GM21381 (cell line): Measurements from ENCODE around the gene KNG1.
"Not testable (repeated sequence)": the region's sequence is repeated elsewhere in the genome, so short reads cannot be mapped to it uniquely, and the experiment has no call there.

Experiments
- ATAC-seq: cut with Tn5 transposase; IDR thresholded peaks from one replicate; pipeline ENCODE4 v1.9.1; 2021; ENCODE audit warnings: mild to moderate bottlenecking, moderate library complexity; ENCODE audit not compliant: unreplicated experiment

Gene KNG1

DNA sequence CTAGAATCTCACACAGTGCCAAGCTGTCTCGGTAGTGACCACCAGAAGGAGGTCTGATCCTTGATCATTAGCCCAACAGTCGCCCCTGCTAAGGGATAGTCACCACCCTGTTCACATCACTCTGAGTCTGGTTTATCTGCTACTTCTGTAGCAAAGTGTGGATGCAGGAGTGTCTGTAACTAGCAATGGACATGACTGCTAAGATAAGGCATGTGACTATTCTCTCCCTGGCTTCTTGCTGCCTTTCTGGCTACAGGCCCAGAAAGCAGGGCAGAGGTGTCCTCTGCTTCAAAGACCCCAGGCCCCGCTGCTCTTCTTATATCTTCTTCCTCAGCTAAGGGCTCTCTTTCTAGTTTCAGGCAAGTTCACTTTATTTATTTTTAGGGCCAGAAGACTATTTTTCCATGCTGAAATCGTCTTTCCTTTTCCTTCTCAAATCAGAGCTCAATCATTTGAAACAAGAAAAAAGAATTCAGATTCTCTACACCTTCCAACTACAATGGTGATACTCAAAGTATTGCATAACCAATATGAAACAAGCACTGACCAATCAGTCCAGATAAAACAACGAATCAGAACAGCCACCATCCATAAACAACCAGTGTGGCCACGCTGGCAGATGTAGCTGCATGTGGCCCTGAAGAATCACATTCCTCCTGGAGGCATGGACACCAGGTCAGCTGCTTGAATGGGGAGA lies 8.0 kb upstream of the KNG1 start:
- ATAC-seq: no peak

DNA sequence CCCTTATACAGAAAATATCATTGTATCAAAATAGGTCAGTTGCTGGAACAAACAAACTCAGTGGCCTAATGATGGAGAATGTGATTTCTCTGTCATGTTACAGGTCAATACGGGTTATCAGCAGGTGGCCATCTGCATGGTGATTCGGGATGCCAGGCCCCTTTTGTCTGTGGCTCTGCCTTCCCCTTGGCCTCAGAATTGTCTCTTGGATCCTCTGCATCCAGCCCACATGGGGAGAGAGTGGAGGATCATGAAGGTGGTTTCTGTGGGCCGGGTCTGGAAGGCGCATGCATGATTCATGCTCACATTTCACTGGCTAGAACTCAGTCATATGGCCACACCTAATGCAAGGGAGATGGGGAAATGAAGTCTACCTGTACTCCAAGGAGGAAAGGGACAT lies 6.5 kb upstream of the KNG1 start:
- not testable (repeated sequence) for ATAC-seq

DNA sequence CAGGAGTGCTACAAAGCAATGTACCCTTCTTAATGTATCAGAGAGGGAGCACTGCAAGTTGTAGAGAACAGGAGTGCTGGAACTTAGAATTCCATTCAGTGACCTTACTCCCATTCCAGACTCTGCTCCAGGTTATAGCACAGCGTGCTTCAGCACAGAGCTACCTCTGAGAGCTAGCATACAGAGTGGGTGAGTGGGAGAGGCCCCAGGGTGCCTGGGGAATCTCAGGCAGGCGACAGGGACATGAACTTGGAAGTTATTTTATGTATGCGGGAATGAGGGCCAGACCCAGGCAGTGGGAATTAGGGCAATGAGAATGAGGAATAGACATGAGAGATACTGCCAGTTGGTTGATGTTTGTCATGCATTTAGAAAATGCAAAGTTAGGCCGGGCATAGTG lies 3.7 kb upstream of the KNG1 start:
- ATAC-seq: no peak

DNA sequence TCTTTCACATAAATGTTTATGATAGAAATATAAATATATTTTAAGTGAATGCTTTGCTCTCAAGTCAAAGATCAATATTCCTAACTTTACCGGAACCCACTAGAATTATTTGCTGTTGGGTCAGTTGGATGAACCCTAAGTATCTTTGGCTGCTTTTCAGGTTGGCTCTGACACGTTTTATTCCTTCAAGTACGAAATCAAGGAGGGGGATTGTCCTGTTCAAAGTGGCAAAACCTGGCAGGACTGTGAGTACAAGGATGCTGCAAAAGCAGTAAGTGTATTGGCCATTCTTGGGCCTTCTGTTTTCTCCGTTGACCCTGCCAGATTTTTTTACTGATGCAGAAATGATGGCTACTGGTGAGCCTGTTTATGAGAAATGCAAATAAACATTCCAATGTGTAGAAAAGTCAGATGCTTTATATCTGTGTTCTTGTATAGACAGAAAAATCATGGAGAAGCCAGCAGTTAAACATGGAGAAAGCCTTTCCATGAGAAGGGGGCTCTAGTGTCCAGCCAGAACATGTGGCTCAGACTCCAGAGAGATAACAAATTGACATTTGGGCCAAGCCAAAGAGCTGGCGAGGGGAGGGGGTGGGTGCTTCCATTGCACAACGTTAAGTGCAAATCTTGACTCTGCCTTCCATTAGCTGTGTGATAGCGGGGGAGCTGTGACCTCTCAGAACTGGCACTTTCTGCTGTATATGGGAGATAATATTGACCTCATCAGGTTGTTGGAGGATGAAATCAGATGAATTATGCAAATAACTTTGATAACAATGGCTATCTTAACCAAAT lies 3.0 kb downstream of the KNG1 start:
- ATAC-seq: no peak

DNA sequence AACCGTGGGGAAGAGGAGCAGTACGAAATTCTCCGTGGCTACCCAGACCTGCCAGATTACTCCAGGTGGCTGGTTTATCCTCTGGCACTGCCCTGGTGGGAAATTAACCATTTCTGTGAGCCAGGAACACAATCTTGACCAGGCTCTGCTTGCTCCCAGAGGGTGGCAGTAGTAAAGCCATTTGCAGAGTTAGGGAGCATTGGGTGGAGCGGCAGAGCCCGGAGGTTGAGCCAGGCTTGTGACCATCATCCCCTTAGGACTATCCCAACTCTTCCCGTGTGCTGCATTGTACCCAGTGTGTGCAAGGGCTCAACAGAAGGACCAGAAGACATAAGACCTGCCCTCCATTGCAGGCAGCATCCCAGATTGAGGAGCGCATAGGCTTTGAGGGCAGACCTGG lies 5.3 kb downstream of the KNG1 start:
- no peak for ATAC-seq

DNA sequence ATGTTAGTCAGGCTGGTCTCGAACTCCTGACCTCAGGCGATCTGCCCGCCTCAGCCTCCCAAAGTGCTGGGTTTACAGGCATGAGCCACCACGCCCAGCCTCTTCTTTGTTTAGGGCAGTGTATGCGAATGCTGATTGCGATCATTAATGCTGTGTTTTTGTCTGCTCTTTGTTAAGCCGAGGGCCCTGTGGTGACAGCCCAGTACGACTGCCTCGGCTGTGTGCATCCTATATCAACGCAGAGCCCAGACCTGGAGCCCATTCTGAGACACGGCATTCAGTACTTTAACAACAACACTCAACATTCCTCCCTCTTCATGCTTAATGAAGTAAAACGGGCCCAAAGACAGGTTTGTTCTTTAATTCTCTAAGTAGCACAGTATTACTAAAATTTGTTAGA lies 7.8 kb downstream of the KNG1 start:
- no peak for ATAC-seq

DNA sequence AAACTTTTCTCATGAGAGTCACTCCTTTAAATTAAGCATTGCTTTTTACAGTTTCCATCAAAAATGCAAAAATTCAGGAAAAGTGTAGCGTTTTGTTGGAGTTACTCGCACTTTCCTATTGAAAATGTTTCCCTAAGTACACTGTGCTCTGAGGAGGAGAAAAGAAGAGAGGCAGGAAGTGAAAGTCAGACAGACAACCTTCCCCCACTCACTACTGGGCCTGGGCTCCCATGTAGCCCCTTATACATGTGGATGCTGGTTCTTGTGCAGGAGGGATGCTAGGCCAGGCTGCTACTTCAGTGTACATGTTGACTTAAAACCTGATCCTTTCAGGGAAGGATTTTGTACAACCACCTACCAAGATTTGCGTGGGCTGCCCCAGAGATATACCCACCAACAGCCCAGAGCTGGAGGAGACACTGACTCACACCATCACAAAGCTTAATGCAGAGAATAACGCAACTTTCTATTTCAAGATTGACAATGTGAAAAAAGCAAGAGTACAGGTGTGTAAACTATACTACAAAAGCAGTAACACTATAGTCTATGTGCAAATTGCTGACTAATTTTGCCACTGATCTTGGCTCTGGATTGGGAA lies 15.1 kb downstream of the KNG1 start:
- no peak for ATAC-seq

DNA sequence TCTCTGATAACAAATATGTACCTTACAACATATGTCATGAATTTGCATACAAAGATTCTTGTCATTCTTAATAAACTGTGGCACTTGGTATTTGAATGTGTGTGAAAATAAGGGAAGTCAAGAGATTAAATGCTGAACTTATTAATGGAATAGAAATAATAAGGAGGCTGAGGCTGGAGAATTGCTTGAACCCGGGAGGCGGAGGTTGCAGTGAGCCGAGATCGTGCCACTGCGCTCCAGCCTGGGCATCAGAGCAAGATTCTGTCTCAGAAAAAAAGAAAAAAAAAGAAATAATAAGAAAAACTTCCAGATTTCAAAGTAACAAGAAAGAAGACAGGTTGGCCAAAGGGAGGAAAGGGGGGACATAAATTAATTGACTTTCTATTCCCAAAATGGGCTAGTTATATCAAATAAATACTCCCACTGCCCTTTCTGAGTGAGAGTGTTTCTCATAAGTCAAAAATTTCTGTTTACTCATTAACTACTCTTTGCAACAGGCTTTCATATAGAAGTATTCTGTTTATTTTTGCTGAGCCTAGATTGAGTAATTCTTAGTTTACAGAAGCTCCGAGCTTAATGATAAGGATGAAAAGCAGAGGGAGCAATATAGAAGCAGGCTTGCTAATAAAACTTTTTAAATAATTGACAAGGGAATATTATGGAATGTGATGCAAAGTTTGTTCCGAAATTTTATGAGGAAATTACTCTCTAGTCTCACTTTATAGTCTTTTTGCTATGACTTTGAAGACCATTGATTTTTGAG lies 25.6 kb downstream of the KNG1 start:
- ATAC-seq: no peak

DNA sequence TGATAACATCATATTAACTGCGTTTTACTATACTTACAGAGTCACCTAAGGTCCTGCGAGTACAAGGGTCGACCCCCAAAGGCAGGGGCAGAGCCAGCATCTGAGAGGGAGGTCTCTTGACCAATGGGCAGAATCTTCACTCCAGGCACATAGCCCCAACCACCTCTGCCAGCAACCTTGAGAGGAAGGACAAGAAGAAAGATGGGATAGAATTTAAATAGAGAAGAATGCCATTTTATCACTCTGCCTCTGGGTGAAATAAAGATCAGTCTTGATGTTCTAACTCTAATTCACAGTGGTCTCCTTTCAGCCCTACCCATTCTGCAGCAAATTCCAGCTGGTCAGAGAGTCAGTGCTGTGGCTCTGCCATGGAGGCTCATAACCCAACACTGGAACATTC lies 26.5 kb downstream of the KNG1 start:
- no peak for ATAC-seq

DNA sequence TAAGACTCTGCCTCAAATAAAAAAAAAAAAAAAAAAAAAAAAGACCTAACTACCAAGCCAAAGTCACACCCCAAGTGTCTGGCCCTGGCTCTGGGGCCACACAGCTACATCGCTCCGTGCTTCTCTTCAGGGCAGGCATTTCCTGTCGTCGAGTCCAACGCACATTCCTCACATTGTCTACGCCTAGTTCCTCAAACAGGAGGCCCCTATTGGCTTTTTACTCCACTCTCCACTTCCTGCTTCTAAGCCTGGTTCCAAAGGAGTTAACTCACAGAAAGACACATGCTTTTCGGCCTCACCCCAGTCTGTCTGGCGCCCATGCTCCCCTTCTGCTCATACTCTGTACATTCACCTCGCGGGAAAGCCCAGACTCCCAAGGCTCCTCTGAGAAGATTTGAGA lies 28.8 kb downstream of the KNG1 start:
- ATAC-seq: no peak

DNA sequence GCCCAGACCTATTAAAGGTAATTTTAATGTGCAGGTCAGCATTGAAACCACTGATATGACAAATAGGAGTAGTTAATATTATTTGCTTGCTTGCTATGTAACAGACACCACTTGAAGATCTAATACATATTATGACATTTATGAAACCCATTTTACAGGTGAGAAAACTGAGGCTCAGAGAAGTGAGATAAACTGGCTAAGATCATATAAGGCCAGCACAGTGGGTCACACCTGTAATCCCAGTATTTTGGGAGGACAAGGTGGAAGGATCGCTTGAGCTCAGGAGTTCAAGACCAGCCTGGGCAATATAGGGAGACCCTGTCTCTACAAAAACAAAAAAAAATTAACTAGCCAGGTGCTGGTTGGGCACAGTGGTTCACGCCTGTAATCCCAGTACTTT lies 33.2 kb downstream of the KNG1 start:
- ATAC-seq: no peak

DNA sequence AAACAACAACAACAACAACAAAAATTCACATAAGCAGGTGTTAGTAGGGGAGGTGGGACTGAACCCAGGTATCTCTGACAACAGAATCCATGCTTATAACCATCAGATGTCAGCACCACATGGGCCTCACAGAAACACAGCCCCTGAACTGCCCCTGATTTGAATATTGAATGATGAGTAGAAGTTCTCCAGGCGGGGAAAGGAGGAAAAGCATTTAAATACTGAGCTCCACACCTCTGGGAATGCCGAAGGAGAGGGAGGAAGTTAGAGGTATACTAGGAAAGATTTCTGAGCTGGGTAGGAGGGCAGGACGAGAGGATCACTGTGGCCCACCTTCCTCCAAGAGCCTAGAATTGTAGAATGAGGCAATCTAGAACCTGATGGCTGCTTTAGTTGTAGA lies 34.3 kb downstream of the KNG1 start:
- ATAC-seq: no peak

DNA sequence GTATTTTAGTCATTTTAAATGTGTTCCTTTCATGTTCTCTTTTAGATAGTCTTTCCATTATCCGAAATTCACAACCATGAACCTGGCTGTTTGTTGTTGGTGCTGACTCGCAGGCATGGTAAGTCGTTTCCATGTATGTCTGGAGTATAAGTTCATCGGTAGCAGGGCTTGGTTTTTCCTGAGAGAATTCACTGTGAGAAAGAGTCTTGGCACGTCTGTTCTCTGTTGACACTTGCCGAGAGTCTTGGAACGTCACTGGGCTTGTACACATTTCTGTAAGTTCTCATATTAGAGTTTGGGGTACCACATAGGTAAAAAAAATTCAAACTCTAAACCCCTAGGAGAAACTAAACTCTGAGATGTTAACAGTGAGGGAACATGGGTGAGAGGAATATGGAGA lies 36.8 kb downstream of the KNG1 start:
- no peak for ATAC-seq

DNA sequence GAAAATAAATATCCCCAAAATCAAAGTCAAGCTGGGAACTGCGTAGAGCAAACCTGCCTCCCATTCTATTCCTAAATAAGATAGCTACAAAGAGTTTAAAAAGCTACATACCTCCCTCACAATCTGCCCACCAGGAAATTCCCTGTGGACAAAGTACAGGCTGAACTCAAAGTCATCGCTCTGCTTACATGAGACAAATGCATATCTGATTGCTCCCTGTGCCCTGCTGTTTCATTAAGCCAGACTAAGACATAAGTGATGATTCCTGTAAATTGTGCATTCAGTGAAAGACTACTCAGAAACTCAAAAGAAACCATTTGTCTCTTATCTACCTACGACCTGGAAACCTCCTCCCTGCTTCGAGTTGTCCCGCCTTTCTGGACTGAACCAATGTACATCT lies 37.7 kb downstream of the KNG1 start:
- ATAC-seq: no peak

DNA sequence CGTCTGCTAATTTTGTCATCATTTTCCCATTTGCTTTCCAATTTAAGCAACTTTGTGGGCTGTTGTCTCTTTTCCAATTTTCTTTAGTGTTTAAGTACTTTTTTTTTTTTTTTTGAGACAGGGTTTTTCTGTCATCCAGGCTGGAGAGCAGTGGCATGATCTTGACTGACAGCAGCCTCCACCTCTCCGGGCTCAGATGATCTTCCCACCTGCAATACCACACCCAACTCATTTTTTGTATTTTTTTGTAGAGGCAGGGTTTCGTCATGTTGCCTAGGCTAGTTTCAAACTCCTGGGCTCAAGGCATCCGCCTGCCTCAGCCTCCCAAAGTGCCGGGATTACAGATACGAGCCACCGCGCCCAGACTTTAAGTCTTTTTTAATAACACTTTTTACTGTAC lies 40.1 kb downstream of the KNG1 start:
- ATAC-seq: no peak

DNA sequence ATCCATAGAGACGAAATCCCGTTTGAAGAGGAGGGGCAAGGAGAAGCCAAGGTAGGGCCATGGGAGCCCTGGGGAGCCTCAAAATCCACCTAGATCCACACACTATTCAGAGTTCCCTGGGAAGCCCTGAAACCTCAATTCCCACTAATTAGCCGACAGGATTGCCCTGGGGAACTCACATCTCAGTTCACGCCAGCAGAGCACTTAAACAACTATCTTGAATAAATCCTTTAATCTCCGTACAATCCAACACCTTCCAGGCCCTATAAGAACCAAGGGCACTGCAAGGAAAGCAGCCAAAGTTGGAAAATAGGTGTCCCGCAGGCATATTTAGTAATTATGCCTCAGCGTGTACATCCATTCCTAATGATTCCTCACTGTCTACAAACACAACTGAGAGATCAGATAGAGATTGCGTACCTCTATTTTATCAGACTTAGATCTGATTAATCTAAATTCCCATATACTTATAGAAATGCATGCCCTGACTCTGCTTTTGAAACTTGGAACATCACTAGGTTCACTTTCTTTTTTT lies 40.6 kb downstream of the KNG1 start:
- ATAC-seq: no peak

DNA sequence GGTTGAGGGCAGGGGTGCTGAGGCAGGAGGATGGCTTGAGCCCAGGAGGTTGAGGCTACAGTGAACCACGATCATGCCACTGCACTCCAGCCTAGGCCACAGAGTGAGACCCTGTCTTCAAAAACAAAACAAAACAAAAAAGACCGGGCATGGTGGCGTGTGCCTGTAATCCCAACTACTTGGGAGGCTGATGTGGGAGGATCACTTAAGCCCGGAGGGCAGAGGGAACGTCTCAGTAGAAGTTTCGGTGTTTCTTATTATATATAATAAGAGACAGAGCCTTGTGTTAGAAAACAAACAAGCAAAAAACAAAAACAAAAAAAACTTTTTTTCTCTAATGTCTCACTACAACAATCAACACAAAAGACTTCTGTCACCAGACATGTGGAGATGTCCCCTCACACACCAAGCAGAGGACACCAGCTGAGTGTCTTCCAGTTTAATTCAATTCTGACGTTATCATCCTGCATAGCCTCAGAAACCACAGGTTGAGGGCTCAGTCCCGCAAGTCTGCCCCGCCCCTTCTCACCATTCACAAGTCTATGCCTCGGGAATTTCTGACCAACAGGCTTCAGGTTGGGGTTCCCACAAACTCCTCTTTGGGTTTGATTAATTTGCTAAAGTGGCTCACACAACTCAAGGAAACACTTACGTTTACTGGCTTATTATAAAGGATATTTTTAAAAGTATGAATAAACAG lies 42.2 kb downstream of the KNG1 start:
- no peak for ATAC-seq

DNA sequence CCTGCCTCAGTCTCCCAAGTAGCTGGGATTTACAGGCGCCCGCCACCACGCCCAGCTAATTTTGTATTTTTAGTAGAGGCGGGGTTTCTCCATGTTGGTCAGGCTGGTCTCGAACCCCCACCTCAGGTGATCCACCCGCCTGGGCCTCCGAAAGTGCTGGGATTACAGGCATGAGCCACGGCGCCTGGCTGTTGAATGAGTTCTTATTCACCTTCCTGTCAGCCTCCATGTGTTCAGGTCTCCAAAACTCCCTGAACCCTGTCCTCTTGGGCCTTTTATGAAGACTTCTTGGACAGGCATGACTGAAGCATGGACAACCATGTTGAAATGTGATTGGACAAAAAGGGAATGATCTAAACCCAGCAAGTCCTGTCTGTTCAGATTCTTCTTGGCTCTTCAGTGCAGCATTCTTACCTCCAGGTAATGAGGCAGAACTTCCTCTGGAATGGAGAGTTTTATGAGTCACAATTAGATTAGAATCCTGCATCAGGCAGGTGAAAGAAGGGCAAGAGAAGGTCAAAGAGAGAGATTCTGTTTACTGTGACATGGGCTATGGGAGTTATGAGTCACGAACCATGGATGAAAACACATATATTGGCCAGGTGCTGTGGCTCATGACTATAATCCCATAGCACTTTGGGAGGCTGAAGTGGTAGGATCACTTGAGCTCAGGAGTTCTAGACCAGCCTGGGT lies 43.1 kb downstream of the KNG1 start:
- no peak for ATAC-seq

DNA sequence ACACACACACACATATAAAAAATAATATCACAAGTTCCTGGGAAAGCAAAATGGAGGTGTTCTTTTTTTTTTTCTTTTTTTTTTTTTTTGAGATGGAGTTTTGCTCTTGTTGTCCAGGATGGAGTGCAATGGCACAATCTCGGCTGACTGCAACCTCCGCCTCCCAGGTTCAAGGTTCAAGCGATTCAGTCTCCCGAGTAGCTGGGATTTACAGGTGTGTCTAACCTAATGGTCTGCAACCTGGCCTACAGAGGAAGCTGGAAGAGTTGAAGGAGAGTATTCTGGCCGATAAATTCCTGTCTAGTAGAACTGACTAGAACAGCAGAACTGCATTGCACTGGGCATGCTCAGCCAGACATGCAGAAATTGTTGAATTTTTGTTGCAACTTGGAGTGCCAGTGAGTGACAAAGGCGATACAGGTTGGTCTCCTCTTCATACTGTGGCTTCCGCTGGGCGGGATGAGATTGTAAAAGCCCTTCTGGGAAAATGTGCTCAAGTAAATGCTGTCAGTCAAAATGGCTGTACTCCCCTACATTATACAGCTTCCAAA lies 43.8 kb downstream of the KNG1 start:
- ATAC-seq: no peak

DNA sequence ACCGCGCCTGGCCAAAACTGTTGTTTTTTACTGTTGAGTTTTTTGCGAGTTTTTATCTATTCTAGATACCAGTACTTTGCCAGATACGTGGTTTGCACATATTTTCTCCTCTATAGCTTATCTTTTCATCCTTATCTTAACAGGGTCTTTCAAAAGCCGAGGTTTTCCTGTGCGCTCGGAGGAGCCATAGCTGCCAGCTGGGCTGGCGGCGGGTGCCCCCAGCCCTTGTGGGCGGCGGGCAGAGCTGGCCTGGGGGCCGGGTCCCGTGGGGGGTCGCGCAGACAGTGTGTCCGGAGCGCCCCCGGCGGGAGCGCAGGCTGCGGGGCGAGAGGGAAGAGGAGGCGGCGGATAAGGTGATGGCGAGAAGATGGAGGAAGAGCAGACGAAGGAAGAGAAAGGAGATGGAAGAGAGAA lies 55.1 kb downstream of the KNG1 start:
- ATAC-seq: peak; percentile 31
